PC-3 (cell line): ENCODE measurements around the gene ZNF470. TPM values are rescaled to one million over a fixed set of nuclear protein-coding genes. Genes with fewer than 3 reads are reported as not detected.

Experiments
- ATAC-seq: fragments of 200-7000 bp; cut with Tn5 transposase; 2 replicates; pipeline ENCODE4 v1.9.1; 2020; ENCODE audit warnings: mild to moderate bottlenecking, moderate library complexity
- Bru-seq: library from RNA; stranded (reverse); fragments of 400-500 nt; gene quantifications from one replicate; lab custom pipeline; 2021; lab: Mats Ljungman, UMichigan
- BruChase-seq, 2 experiments: library from RNA; stranded (reverse); fragments of 400-500 nt; gene quantifications; one replicate each; lab custom pipeline; 2021; lab: Mats Ljungman, UMichigan
- BruUV-seq: library from RNA; stranded (reverse); fragments of 400-500 nt; replicated peaks from 2 replicates; lab custom pipeline; 2021; lab: Mats Ljungman, UMichigan
- CTCF ChIA-PET: fragments of 300-600 bp; sonication (Branson Sonifier 250); formaldehyde crosslinking; loops from one replicate; lab custom pipeline; 2022; ENCODE audit warnings: antibody characterized with exemption; lab: Charles Lee
- POLR2A ChIA-PET: fragments of 300-600 bp; sonication (Branson Sonifier 250); formaldehyde crosslinking; loops from one replicate; lab custom pipeline; 2022; ENCODE audit warnings: antibody characterized with exemption; ENCODE audit not compliant: unreplicated experiment; lab: Charles Lee
- DNase-seq: peaks from one replicate; pipeline ENCODE4 v3.0.0-alpha.2; 2015
- H2AFZ ChIP-seq: fragments of 300-600 bp; sonication (generic); 2 replicates; pipeline ENCODE4 v1.6.0; 2016; ENCODE audit warnings: antibody characterized with exemption, low read length
- H3F3A ChIP-seq: fragments of 300-600 bp; sonication (generic); one replicate; pipeline ENCODE4 v1.6.0; 2017; ENCODE audit warnings: antibody characterized with exemption, low read length, control low read depth, mild to moderate bottlenecking; ENCODE audit not compliant: unreplicated experiment
- H3K27ac ChIP-seq: fragments of 300-600 bp; sonication (generic); 2 replicates; pipeline ENCODE4 v1.5.1; 2016; ENCODE audit warnings: mild to moderate bottlenecking, low read length
- H3K27me3 ChIP-seq: fragments of 300-600 bp; sonication (generic); 2 replicates; pipeline ENCODE4 v1.6.1; 2016; ENCODE audit warnings: low read length, mixed read lengths
- H3K36me3 ChIP-seq: fragments of 300-600 bp; sonication (generic); 2 replicates; pipeline ENCODE4 v1.6.1; 2016; ENCODE audit warnings: low read depth, mixed run types, low read length, mixed read lengths
- H3K4me1 ChIP-seq: fragments of 300-600 bp; sonication (generic); 2 replicates; pipeline ENCODE4 v1.5.1; 2016; ENCODE audit warnings: low read length; ENCODE audit not compliant: insufficient read depth
- H3K4me2 ChIP-seq: fragments of 300-600 bp; sonication (generic); 2 replicates; pipeline ENCODE4 v1.6.0; 2016; ENCODE audit warnings: low read length
- H3K4me3 ChIP-seq: fragments of 300-600 bp; sonication (generic); 2 replicates; pipeline ENCODE4 v1.5.1; 2016; ENCODE audit warnings: mild to moderate bottlenecking, low read length, mixed read lengths
- H3K79me2 ChIP-seq: fragments of 300-600 bp; sonication (generic); 2 replicates; pipeline ENCODE4 v1.6.1; 2017; ENCODE audit warnings: low read length, mixed read lengths
- H3K9ac ChIP-seq: fragments of 300-600 bp; sonication (generic); 2 replicates; pipeline ENCODE4 v1.6.0; 2016; ENCODE audit warnings: mild to moderate bottlenecking, low read length
- H3K9me2 ChIP-seq: fragments of 300-600 bp; sonication (generic); replicated peaks from 2 replicates; pipeline ENCODE4 v1.6.1; 2016; ENCODE audit warnings: mixed run types, low read length, mixed read lengths
- H3K9me3 ChIP-seq: fragments of 300-600 bp; sonication (generic); 2 replicates; pipeline ENCODE4 v1.6.1; 2016; ENCODE audit warnings: low read length, mixed read lengths
- H4K20me1 ChIP-seq: fragments of 300-600 bp; sonication (generic); 2 replicates; pipeline ENCODE4 v1.6.1; 2016; ENCODE audit warnings: low read length, mixed read lengths
- CTCF ChIP-seq: fragments of 300-600 bp; sonication (generic); conservative IDR thresholded peaks from 2 replicates; pipeline ENCODE4 v1.5.1; 2017; ENCODE audit warnings: antibody characterized with exemption, low read depth, mild to moderate bottlenecking, low read length
- EZH2 ChIP-seq: fragments of 300-600 bp; sonication (generic); IDR thresholded peaks from one replicate; pipeline ENCODE4 v1.6.1; 2017; ENCODE audit warnings: antibody characterized with exemption, mild to moderate bottlenecking, low read length; ENCODE audit not compliant: unreplicated experiment
- EZH2phosphoT487 ChIP-seq: fragments of 300-600 bp; sonication (generic); IDR thresholded peaks from 2 replicates; pipeline ENCODE4 v1.6.1; 2018; ENCODE audit warnings: mild to moderate bottlenecking, antibody characterized with exemption, low read length, borderline replicate concordance
- intact Hi-C: fragments of 100-400 bp; cut with micrococcal nuclease; formaldehyde crosslinking; loops from 2 replicates; pipeline ENCODE4 v1.9.0; 2023
- long read RNA-seq: library from polyadenylated mRNA; unstranded; transcript quantifications from one replicate; pipeline ENCODE4 v2.0.0, GENCODE V29; 2021; ENCODE audit not compliant: unreplicated experiment
- total RNA-seq: library from RNA; depleted of rRNA; stranded (reverse); fragments of >200 nt; gene quantifications from 2 replicates; pipeline ENCODE4 v1.2.3, GENCODE V29; 2014; rRNA removed

Gene ZNF470
- 0.26 and 0.75 TPM in 2 replicates for total RNA-seq
- Bru-seq, nascent RNA, result percentile 41 among the genes with signal in this experiment
- percentile 43 among the genes with signal in this experiment for BruChase-seq, experiment 1, labeled RNA remaining after a 6-hour chase
- percentile 48 among the genes with signal in this experiment for BruChase-seq, experiment 2, labeled RNA remaining after a 2-hour chase
- long read RNA-seq, full-length matches to known transcripts, result 3 of 4 reads
- long read RNA-seq, partial matches to known transcripts, result 0 of 4 reads
- long read RNA-seq, other reads (novel, unspliced or antisense), result 1 of 4 reads

- DNase-seq (peak; percentile 46), ATAC-seq (peak; percentile 99)
- Histone ChIP-seq H4K20me1 (no peaks in the 10 kb centered on the region), H3K4me3 (peak within 1 kb of the TSS; percentile 62), H3K79me2 (no peaks in the 10 kb centered on the region), H3K27me3 (no peaks in the 10 kb centered on the region), H3K4me1 (no peaks in the 10 kb centered on the region), H3K27ac (no peak within 1 kb of the TSS), H3K9me3 (peaks cover 68% of the 10 kb centered on the region), H3K36me3 (no peaks in the 10 kb centered on the region; the same call in 1 of the 2 replicates), H2AFZ (peak within 1 kb of the TSS; percentile 86), H3F3A (no peaks in the 10 kb centered on the region), H3K9ac (no peak within 1 kb of the TSS), H3K4me2 (peak within 1 kb of the TSS; percentile 41; the same call in 1 of the 2 replicates), H3K9me2 (no peaks in the 10 kb centered on the region)
- CTCF ChIA-PET, result no interaction called here
- no peak for TF ChIP-seq EZH2phosphoT487
- TF ChIP-seq CTCF, result no peak
- TF ChIP-seq EZH2, result no peak
- BruUV-seq, result no TSS peak
- intact Hi-C loops, result no loop called here
- POLR2A ChIA-PET, result no interaction called here
Measured at GRCh38 chr19:56567274-56568120, at the start of gene ZNF470. Gene ZNF470, plus strand, starts transcription at chr19:56567468. Its CDS starts 2,844 bp downstream, at chr19:56570312.

GRCh38 chr19:56525214-56525860, 41.9 kb upstream of the ZNF470 start:
- H3K9me3 ChIP-seq, result peaks cover 77% of the 10 kb centered on the region

More at GRCh38 chr19:56525214-56525860, 41.9 kb upstream of the ZNF470 start:
- no peak overlapping the region for H3K27ac ChIP-seq
- TF ChIP-seq EZH2phosphoT487 (no peak), CTCF (no peak)
- H3K9ac ChIP-seq, result no peak overlapping the region
- no peaks in the 10 kb centered on the region for H3K79me2 ChIP-seq
- intact Hi-C loops, result no loop called here
- H2AFZ ChIP-seq, result no peak overlapping the region
- peaks cover 15% of the 10 kb centered on the region for H3K36me3 ChIP-seq
- H3K9me2 ChIP-seq, result no peaks in the 10 kb centered on the region
- DNase-seq (no peak), ATAC-seq (no peak)
- H4K20me1 ChIP-seq, result no peaks in the 10 kb centered on the region
- CTCF ChIA-PET, result no interaction called here
- no peak overlapping the region for H3K4me2 ChIP-seq
- POLR2A ChIA-PET, result no interaction called here
- no peaks in the 10 kb centered on the region for H3F3A ChIP-seq
- H3K4me3 ChIP-seq, result no peak overlapping the region
- no peaks in the 10 kb centered on the region for H3K4me1 ChIP-seq
- no TSS peak for BruUV-seq
- H3K27me3 ChIP-seq, result no peaks in the 10 kb centered on the region
